HCT116 (cell line): ENCODE measurements around the gene RASAL2. TPM values are rescaled to one million over a fixed set of nuclear protein-coding genes. Genes with fewer than 3 reads are reported as not detected.

ENCODE experiments used
- ATAC-seq: fragments of 200-7000 bp; cut with Tn5 transposase; 2 replicates; pipeline ENCODE4 v1.9.1; 2020; ENCODE audit warnings: mild to moderate bottlenecking, moderate library complexity
- BruUV-seq: library from RNA; stranded (reverse); fragments of 400-500 nt; replicated peaks from 2 replicates; lab custom pipeline; 2021; lab: Mats Ljungman, UMichigan
- CTCF ChIA-PET: fragments of 300-600 bp; sonication (Branson Sonifier 250); formaldehyde crosslinking; loops from one replicate; lab custom pipeline; 2021; ENCODE audit warnings: antibody characterized with exemption; lab: Charles Lee
- POLR2A ChIA-PET: fragments of 300-600, 350-600 bp; sonication (Branson Sonifier 250); formaldehyde crosslinking; loops from one replicate; lab custom pipeline; 2021; ENCODE audit warnings: antibody characterized with exemption; lab: Charles Lee
- RAD21 ChIA-PET, 2 experiments: fragments of 300-600 bp; sonication (Branson Sonifier 250); formaldehyde crosslinking; loops; one replicate each; lab custom pipeline; 2023; ENCODE audit warnings: low total read pairs in 2 of 2; ENCODE audit not compliant: uncharacterized antibody in 2 of 2, unreplicated experiment in 2 of 2, low non-redundant PET in 1 of 2; lab: Charles Lee
- DNase-seq: peaks from one replicate; pipeline ENCODE4 v3.0.0-alpha.2; 2010; ENCODE audit warnings: low read depth, low spot score
- H2AFZ ChIP-seq: fragments of 200-600 bp; shearing (Covaris generic), sonication (generic); 2 replicates; pipeline ENCODE4 v1.6.1; 2017; ENCODE audit warnings: low read depth, mixed run types, mixed read lengths, antibody characterized with exemption, low read length; ENCODE audit not compliant: poor library complexity, severe bottlenecking
- H3K27ac ChIP-seq: 2 replicates; pipeline ENCODE4 v1.5.1; 2012; ENCODE audit warnings: low read depth, low read length
- H3K27me3 ChIP-seq: fragments of 200-600 bp; sonication (generic); 2 replicates; pipeline ENCODE4 v1.6.1; 2016; ENCODE audit warnings: mixed run types, low read length, mixed read lengths; ENCODE audit not compliant: insufficient read depth
- H3K36me3 ChIP-seq, 2 experiments: fragments of 200-500 bp in 1 of 2; fragments of 200-600 bp in 1 of 2; sonication (Bioruptor generic) in 1 of 2; sonication (generic) in 1 of 2; 2 replicates each; pipeline versions ENCODE4 v1.5.1 to v1.6.1; 2014 to 2016; ENCODE audit warnings: low read length in 2 of 2, inconsistent platforms in 1 of 2, mixed read lengths in 1 of 2, mixed run types in 1 of 2; ENCODE audit not compliant: insufficient read depth in 2 of 2, control insufficient read depth in 1 of 2
- H3K4me1 ChIP-seq, 2 experiments: fragments of 200-600 bp in 1 of 2; sonication (generic) in 1 of 2; 2 replicates each; pipeline versions ENCODE4 v1.5.1 to v1.6.1; 2012 to 2017; ENCODE audit warnings: low read length in 2 of 2, inconsistent platforms in 1 of 2, mild to moderate bottlenecking in 1 of 2, mixed read lengths in 1 of 2, mixed run types in 1 of 2, moderate library complexity in 1 of 2; ENCODE audit not compliant: insufficient read depth in 2 of 2, control insufficient read depth in 1 of 2
- H3K4me2 ChIP-seq: fragments of 200-600 bp; sonication (generic); 2 replicates; pipeline ENCODE4 v1.6.1; 2017; ENCODE audit warnings: mixed run types, low read length, mixed read lengths
- H3K4me3 ChIP-seq, 2 experiments: fragments of 200-600 bp in 1 of 2; sonication (generic) in 1 of 2; replicated peaks in 1 of 2; 2 replicates each; pipeline ENCODE4 v1.5.1; 2011 to 2016; ENCODE audit warnings: low read length in 2 of 2, control low read depth in 1 of 2, low read depth in 1 of 2, mild to moderate bottlenecking in 1 of 2, mixed read lengths in 1 of 2, mixed run types in 1 of 2
- H3K79me2 ChIP-seq: fragments of 200-600 bp; sonication (generic); 2 replicates; pipeline ENCODE4 v1.6.1; 2017; ENCODE audit warnings: mild to moderate bottlenecking, mixed run types, low read length, moderate library complexity, mixed read lengths; ENCODE audit not compliant: insufficient read depth
- H3K9ac ChIP-seq: fragments of 200-600 bp; sonication (generic); 2 replicates; pipeline ENCODE4 v1.6.1; 2016; ENCODE audit warnings: low read length, mixed read lengths
- H3K9me2 ChIP-seq: fragments of 200-600 bp; sonication (generic), shearing (Covaris generic); 2 replicates; pipeline ENCODE4 v1.6.1; 2017; ENCODE audit warnings: mixed run types, mild to moderate bottlenecking, moderate library complexity; ENCODE audit not compliant: insufficient read depth
- H3K9me3 ChIP-seq, 2 experiments: fragments of 200-500 bp in 1 of 2; fragments of 200-600 bp in 1 of 2; sonication (Bioruptor generic) in 1 of 2; sonication (generic) in 1 of 2; 2 replicates each; pipeline ENCODE4 v1.6.1; 2014 to 2017; ENCODE audit warnings: low read length in 2 of 2, mixed read lengths in 2 of 2, inconsistent platforms in 1 of 2, low read depth in 1 of 2, mild to moderate bottlenecking in 1 of 2, mixed run types in 1 of 2, moderate library complexity in 1 of 2; ENCODE audit not compliant: control insufficient read depth in 1 of 2, insufficient read depth in 1 of 2
- H4K20me1 ChIP-seq: fragments of 200-600 bp; sonication (generic), shearing (Covaris generic); 2 replicates; pipeline ENCODE4 v1.6.1; 2017; ENCODE audit warnings: mixed run types, mild to moderate bottlenecking, moderate library complexity; ENCODE audit not compliant: insufficient read depth
- CBX3 ChIP-seq: IDR thresholded peaks from 2 replicates; pipeline ENCODE4 v1.6.1; 2012; ENCODE audit warnings: low read depth
- CEBPB ChIP-seq: IDR thresholded peaks from 2 replicates; pipeline ENCODE4 v1.6.1; 2012; ENCODE audit warnings: low read depth
- CTCF ChIP-seq, 3 experiments: fragments of 200-600 bp in 1 of 3; sonication (generic) in 1 of 3; IDR thresholded peaks in 2 of 3; conservative IDR thresholded peaks in 1 of 3; 2 replicates each; pipeline ENCODE4 v1.5.1; 2012 to 2017; ENCODE audit warnings: low read depth in 2 of 3, low read length in 2 of 3, antibody characterized with exemption in 1 of 3, borderline replicate concordance in 1 of 3, control low read depth in 1 of 3, mild to moderate bottlenecking in 1 of 3, mixed read lengths in 1 of 3, mixed run types in 1 of 3, moderate library complexity in 1 of 3; ENCODE audit not compliant: insufficient read depth in 1 of 3
- EGR1 ChIP-seq: IDR thresholded peaks from 2 replicates; pipeline ENCODE4 v1.6.1; 2012; ENCODE audit warnings: low read depth
- EZH2 ChIP-seq: fragments of 200-600 bp; sonication (generic); IDR thresholded peaks from 2 replicates; pipeline ENCODE4 v1.6.1; 2017; ENCODE audit warnings: antibody characterized with exemption, mixed run types
- EZH2phosphoT487 ChIP-seq: fragments of 200-600 bp; IDR thresholded peaks from 2 replicates; pipeline ENCODE4 v1.6.1; 2018; ENCODE audit warnings: antibody characterized with exemption, borderline replicate concordance
- JUND ChIP-seq: IDR thresholded peaks from 2 replicates; pipeline ENCODE4 v1.6.1; 2012
- POLR2A ChIP-seq: IDR thresholded peaks from 2 replicates; pipeline ENCODE4 v1.7.0; 2011; ENCODE audit warnings: borderline replicate concordance; ENCODE audit not compliant: insufficient read depth, insufficient read length; ENCODE audit errors: extremely low read depth
- POLR2AphosphoS5 ChIP-seq: IDR thresholded peaks from 2 replicates; pipeline ENCODE4 v1.6.1; 2011; ENCODE audit warnings: mild to moderate bottlenecking, low read depth, low read length, moderate library complexity
- RAD21 ChIP-seq: IDR thresholded peaks from 2 replicates; pipeline ENCODE4 v1.6.1; 2012; ENCODE audit warnings: low read depth, mild to moderate bottlenecking
- REST ChIP-seq: IDR thresholded peaks from 2 replicates; pipeline ENCODE4 v1.6.1; 2012; ENCODE audit warnings: low read depth
- SRF ChIP-seq: IDR thresholded peaks from 2 replicates; pipeline ENCODE4 v1.6.1; 2012; ENCODE audit warnings: low read depth
- TCF7L2 ChIP-seq: IDR thresholded peaks from 2 replicates; pipeline ENCODE4 v1.7.0; 2011; ENCODE audit warnings: borderline replicate concordance, inconsistent platforms; ENCODE audit not compliant: insufficient read depth, insufficient read length; ENCODE audit errors: extremely low read depth
- YY1 ChIP-seq: IDR thresholded peaks from 2 replicates; pipeline ENCODE4 v1.6.1; 2011; ENCODE audit warnings: low read length, low read depth, moderate library complexity, mild to moderate bottlenecking; ENCODE audit not compliant: insufficient replicate concordance; ENCODE audit errors: extremely low read depth
- ZNF274 ChIP-seq: fragments of 200-500 bp; sonication (Bioruptor generic); IDR thresholded peaks from 2 replicates; pipeline ENCODE4 v1.6.1; 2014; ENCODE audit warnings: mild to moderate bottlenecking, low read depth, low read length, inconsistent platforms
- intact Hi-C: fragments of 100-400 bp; cut with micrococcal nuclease; formaldehyde crosslinking; loops from 2 replicates; pipeline ENCODE4 v1.10.0; 2022
- total RNA-seq: library from RNA; stranded (reverse); gene quantifications from one replicate; pipeline ENCODE4 v1.2.1, GENCODE V29; 2021; ENCODE audit not compliant: unreplicated experiment
- TF ChIP-seq, protein P1 (sequence below): IDR thresholded peaks from 2 replicates; pipeline ENCODE4 v1.6.1; 2012

The RASAL2 gene
- total RNA-seq, 1 experiment from 2014 or later = 11.7 TPM

DNA sequence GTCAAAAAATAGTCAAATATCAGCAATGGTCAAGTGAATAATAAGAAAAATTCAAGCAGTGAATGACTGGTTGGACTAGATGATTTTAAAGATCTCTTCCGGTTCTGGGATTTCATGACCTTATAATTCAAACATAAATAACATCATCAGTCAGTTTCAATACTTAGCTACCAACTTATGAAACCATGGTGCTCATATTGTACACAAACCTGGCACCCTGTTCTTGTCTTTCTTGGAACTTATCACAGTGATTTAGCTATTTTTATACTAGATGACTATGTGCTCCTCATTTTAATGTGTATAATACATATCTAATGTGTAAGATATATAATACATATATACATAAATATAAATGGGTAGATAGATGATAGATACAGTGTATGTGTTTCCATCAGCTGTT is 245.9 kb downstream of the RASAL2 start:
- TF ChIP-seq RAD21 = no peak
- TF ChIP-seq EZH2 = no peak
- no peak for TF ChIP-seq YY1
- no peak for TF ChIP-seq POLR2AphosphoS5
- TF ChIP-seq EGR1 = no peak
- no peak for TF ChIP-seq CEBPB
- TF ChIP-seq REST = no peak
- TF ChIP-seq ZNF274 = no peak
- TF ChIP-seq EZH2phosphoT487 = no peak
- no peak for TF ChIP-seq POLR2A
- TF ChIP-seq JUND = no peak
- TF ChIP-seq, protein P1, sequence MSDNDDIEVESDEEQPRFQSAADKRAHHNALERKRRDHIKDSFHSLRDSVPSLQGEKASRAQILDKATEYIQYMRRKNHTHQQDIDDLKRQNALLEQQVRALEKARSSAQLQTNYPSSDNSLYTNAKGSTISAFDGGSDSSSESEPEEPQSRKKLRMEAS = no peak
- no peak for TF ChIP-seq CBX3
- TF ChIP-seq TCF7L2 = no peak
- TF ChIP-seq CTCF (IDR thresholded peaks at IDR 0.05 in 2 of 3, conservative IDR thresholded peaks at IDR 0.05 in 1 of 3; ENCODE audit: borderline replicate concordance in 1 of 3, insufficient read depth in 1 of 3, low read depth in 2 of 3, low read length in 2 of 3) = no peak
- no peak for TF ChIP-seq SRF
- ChIA-PET CTCF (no interaction called here), RAD21 (interaction anchor here in 1 of 2 experiments (0.6 kb wide), 1 partner anchor 28 kb away, joined by 7 read pairs; no protein-coding TSS in a partner anchor), POLR2A (no interaction called here)
- H4K20me1 ChIP-seq = no peaks in the 10 kb centered on the region
- H3K79me2 ChIP-seq = no peaks in the 10 kb centered on the region
- H3K27ac ChIP-seq = no peak overlapping the region
- ATAC-seq = no peak
- H3K9me3 ChIP-seq = no peaks in the 10 kb centered on the region
- H3K9me2 ChIP-seq = no peaks in the 10 kb centered on the region
- BruUV-seq = no TSS peak
- no peak for DNase-seq
- no peak overlapping the region for H2AFZ ChIP-seq
- H3K36me3 ChIP-seq = no peaks in the 10 kb centered on the region
- no peak overlapping the region for H3K9ac ChIP-seq
- intact Hi-C loops = no loop called here
- peaks cover 18 to 34% of the 10 kb centered on the region in 2 experiments for H3K4me1 ChIP-seq
- no peak overlapping the region for H3K4me2 ChIP-seq
- H3K4me3 ChIP-seq = no peak overlapping the region
- H3K27me3 ChIP-seq = no peaks in the 10 kb centered on the region
